Activated CD4-positive, CD25-positive, alpha-beta regulatory T cell (primary cell): ENCODE data around the gene MAP4K4.
"Not testable (repeated sequence)": the region's sequence is repeated elsewhere in the genome, so short reads cannot be mapped to it uniquely, and the experiment has no call there.

ENCODE experiments used
- DNase-seq, 4 experiments: peaks; one replicate each; lab custom pipeline; 2025; lab: John Stamatoyannopoulos, UW

The MAP4K4 gene

DNA sequence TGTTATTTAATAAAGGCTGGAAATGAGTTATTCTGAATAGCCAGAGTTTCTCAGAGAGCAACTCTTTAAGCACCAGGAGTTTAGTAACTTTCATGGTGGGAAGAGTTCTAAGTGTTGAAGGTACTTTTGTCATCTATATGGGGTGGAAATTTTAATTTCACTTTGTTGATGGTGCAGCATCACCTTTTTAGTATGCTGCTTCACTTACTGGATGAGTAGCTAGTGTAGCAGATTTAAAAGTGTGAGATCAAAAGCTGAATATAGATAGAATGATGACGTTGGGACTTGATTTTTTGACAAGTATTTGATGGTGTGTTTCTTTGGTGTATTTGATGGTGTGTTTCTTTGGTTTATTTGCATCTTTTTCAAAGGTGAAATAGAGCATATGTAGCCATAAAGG, 47.3 kb downstream of the MAP4K4 start:
- no peak for DNase-seq

DNA sequence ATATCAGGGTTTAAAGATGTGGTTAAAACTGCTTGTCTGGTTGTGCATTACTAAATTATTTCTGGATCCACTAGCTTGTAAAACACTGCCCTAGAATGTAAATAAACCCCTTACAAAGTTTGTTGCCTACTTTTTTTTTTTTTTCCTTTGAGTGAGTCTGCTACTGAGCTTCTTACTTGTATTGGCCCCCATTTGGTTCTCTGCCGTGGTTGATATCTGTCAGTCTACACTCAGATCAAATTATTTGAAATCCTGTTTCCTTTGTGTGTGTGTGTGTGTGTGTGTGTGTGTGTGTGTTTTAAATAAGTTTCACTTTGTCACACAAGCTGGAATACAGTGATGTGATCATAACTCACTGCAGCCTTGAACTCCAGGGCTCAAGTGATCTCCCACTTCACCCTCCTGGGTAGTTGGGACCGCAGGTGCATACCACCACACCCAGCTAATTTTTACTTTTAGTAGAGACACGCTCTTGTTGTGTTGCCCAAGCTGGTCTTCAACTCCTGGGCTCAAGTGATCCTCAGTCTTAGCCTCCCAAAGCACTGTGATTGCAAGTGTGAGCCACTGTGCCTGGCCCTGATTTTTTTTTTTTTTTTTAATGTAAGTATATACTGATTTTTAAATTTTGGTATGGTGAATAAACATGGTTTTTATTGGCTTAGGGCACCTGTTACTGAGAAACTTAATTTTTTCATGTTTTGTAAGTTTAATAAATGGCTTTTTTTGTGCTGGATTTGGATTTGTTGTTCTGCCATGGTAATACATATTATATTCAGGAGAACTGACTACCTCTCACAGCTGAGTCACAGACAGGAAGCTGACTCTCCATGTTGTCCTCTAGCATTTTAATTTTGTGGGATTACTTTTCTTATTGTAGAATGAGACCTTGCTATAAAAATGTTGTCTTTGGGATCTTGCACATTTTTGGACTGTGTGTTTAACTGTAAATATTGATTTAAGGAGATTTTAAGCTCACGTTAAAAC, 48.5 kb downstream of the MAP4K4 start:
- DNase-seq: no peak

DNA sequence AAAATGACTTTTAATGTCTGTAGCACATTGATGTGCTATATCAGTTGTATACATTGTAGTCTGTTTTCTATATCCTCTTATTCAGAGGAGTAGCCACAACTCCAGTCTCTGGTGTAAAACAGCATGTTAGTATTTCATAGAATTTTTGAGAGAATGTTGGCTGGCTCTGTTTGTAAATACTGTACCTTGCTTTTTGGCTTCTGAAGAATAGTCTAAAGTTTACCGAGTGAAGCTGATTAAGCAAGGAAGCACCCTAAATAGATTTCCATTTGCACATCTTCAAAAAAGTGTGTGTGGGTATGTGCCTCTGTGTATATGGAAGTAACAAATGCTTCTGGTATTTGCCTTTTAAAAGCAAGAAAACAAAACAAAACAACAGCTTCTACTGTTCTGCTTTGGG, 50.5 kb downstream of the MAP4K4 start:
- no peak for DNase-seq

DNA sequence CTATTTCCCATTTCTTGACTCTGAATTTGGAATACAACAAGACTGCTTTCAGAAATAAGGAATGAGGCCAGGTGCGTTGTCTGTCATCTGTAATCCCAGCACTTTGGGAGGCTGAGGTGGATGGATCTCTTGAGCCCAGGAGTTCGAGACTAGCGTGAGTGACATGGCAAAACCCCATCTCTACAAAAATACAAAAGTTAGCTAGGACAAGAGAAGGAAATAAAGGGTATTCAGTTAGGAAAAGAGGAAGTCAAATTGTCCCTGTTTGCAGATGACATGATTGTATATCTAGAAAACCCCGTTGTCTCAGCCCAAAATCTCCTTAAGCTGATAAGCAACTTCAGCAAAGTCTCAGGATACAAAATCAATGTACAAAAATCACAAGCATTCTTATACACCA, 51.0 kb downstream of the MAP4K4 start:
- not testable (repeated sequence) for DNase-seq

DNA sequence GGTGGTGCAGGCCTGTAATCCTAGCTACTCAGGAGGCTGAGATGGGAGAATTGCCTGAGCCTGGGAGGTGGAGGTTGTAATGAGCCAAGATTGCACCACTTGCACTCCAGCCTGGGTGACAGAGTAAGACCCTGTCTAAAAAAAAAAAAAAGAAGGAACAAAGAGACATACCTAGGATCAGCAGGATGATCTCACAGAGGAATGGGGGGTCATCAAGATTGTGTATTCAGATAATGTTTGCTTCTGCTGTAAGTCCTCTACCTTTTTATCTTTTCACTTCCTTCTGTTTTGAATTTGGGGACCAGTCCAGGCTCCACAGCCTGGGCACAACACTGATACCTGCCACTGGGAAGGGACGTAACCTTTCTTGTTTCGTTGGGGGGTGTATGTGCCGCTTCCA, 53.2 kb downstream of the MAP4K4 start:
- DNase-seq: no peak

DNA sequence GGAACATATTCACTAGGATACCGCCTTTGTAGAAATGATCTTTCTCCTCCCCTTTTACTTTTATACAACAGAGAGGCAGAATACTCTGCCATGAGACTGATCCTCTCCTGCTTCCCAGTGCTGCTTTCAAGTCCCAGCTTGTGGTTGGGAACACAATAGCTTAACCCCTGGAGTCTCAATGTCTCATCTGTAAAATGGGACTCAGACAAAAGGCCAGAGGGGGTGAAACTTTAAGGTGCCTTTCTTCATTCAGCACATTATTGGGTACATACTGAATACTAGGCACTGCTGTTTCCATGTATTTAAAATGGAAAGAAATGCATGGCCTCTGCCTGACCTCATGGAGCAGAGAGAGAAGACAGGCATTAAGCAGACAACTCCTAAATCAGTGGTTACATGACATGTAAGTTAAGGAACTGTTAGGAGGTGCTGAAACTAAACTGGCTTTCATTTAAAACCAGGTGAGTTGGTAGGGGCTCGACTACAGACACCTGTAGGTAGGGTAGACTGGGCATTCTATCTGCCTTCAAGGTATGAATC, 53.8 kb downstream of the MAP4K4 start:
- DNase-seq: no peak

DNA sequence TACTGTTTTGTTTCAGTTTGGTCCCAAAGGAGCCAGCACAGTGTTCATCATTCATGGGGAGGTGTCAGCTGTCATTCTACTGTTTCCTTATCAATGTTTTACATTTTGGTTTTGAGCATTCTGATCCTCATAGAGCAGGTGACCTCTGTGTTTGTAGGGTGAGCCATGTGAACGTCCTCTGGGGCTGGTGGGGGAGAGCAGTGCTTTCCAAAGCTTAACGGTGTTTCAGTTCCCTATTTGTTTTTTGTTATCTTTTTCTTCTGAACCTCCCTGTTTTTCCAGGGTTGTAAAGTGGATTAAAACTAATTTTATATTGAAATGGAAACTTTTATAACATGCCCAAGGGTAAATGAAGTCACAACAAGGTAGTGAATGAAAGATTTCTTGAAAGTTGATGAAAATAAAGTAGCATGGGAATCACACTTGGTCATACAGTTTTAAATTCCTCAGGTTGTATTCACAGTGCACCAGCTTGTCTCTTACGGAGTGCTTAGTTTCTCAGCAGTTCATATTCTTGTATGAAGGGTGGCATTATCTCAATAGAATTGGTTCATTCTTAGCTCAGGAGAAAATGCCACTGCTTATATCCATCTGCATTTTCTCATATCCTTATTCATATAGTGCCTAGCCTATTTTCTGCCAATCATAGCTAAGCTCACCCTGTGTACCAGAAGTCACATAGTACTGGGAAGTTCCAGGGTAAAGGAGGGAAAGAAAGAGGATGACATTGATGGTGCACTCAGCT, 54.5 kb downstream of the MAP4K4 start:
- DNase-seq: no peak

DNA sequence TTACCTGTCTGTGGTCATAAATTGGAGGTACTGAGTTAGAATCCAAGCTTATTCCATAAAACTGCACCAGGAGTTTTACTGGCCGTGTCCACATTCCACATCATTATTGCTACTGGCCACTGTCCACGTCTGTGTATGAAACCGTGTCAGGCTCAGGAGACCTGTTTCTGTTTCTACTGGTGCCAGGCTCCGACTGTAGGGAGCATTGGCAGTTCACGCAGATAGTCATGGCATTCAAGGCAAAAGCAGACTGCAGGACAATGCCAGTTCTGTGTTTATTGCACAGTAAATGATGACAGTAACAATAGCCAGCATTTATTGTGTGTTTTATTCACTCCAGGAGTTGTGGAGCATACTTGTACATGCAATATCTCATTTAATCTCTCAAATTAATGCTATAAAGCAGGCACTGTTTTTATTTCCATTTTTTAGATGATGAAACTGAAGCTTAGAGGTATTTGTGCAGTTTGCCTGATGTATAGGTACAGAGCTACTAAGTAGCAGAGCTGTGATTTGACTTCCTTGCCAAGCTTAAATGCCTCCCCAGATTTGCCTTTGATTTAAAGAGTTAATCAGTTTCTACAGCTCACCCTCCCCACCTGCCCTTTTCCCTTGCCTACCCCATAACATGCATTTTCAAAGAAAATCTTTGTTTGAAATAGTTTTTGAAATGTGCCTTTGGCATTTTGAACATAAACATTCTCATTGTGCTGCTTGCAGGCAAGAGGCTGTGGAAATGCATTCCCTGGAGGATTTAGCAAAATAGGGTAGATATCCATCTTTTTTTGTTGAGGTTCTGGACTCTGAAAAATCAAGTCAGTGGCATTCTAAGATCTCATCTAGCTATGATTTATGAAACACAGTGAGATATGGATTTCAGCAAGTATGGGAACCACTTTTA, 55.5 kb downstream of the MAP4K4 start:
- DNase-seq: no peak

DNA sequence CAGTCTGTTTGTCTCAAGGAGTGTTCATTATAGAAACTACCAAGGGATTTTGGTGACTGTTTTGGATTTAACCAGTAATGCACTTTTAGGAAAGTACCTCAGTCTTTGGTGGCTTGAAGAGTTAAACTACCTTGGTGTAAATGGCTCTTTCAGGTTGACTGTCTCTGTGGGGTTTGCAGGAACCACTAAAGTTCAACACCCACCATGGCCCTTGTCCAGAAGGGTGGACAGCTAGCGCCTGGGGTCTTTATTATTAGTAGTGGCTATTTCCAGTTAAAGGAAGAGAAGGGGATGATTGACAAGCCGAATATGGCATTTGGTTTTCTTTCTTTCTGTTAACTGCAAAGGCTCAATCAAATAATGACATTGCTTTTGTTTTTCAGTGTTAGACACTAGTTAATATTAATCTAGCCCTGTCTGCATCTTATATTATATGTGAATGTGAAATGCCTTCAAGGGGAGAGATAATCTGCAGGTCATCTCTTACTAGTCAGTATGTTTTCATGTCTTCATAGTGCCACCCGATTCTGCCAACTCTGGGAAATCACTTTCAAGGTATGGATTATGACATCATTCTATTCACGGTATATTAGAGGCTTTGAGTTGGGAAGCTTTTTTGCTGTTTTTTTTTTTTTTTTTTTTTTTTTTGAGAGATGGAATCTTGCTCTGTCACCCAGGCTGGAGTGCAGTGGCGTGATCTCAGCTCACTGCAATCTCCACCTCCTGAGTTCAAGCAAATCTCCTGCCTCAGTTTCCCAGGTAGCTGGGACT, 56.4 kb downstream of the MAP4K4 start:
- no peak for DNase-seq

DNA sequence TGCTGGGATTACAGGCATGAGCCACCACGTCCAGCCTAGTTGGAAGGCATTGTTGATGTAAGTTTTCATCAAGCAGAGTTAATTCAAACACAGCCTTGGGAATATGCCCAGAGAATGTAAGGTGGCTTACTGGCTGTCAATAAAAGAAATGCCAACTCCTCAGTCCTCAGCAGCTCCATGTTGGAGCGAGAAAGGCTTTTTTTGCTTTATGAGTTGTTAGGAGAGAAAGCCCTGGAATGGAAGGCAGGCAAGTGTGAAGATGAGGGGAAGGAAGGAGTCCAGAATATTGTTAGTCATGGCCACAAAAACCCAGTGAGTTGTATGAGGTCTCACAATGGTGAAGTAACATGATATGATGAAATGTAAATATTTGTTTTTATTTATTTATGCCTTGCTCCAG, 57.1 kb downstream of the MAP4K4 start:
- no peak for DNase-seq

DNA sequence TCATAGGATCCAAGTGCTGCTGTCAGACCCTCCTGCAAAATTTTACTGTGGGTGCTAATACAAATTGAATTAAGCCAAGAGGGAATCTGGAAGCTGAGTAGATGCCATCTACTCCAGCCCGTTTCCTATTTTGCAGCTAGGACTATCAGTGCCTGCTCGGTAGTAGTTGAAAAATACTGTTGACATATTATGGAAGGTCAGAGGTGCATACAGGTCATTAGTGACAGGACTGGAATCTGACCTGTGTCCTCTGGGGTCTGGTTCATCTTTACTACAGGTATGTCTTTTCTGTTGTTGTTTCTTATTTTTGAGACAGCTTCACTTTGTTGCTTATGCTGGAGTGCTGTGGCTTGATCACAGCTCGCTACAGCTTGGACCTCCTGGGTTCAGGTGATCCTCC, 58.8 kb downstream of the MAP4K4 start:
- DNase-seq: no peak

DNA sequence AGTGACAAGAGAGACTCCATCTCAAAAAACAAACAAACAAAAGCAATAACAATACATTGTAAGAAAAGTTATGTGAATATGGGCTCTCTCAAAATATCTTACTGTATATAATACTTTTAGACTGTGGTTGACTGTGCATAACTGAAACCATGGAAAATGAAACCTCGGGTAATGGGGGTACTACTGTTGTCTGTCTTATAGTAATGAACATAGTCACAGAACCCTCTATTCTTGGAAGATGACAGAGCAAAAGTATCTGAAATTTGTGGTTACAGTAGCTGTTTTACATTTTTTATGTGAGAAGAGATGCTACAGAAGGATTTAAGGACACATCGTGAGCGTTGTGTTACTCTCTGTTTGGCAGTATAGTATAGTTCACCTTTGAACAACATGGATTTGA, 60.5 kb downstream of the MAP4K4 start:
- no peak for DNase-seq

DNA sequence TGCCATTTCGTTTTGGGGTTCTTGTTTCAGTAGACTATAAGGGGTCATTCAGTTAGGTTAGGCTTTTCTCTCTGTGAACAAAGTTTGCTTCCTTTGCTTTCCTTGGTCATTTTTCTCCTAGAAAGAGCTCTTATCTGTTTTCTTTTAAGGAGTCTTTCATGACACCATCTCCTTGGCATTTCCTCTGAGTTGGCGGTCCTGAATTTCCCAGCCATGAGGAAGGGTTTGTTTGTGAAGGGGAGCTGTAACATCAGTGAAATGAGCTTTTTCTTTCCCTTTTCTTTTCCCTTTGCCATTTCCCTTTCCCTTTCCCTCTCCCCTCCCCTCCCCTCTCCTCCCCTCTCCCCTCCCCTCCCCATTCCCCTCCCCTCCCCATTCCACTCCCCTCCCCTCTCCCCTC, 61.7 kb downstream of the MAP4K4 start:
- DNase-seq: no peak

DNA sequence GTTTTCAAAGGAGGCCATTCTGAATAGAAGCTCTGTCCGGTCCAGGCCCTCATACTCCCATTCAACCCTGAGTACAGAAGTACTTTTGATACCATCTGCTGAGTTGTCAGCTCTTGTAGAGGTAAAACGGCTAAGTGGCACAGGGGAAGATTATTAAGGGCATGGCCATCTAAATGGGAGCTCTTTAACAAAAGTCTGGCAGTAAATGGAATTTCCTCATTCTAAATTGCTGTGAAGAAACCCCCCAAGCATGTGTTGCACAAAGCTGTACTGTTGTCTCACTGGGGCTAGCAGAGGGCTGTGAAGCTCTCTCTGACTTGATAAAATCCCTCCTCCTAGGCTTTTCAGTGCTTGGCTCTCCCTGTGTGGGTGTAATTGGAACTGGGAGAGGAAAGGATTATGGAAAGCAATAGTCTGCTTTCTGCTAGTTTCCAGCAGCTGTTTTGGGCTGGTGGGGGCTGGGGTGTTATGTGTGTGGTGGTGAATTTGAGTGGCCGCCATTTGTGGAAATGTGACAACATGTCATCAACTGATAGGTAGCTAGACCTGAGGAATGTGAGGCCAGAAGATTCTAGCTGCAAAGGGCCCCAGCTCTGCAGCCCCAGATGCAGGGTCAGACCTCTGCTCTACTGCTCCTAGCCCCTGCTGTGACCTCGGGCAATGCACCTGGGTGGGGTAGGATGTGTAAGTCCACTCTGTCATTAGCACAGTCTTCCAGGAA, 65.1 kb downstream of the MAP4K4 start:
- DNase-seq: no peak

DNA sequence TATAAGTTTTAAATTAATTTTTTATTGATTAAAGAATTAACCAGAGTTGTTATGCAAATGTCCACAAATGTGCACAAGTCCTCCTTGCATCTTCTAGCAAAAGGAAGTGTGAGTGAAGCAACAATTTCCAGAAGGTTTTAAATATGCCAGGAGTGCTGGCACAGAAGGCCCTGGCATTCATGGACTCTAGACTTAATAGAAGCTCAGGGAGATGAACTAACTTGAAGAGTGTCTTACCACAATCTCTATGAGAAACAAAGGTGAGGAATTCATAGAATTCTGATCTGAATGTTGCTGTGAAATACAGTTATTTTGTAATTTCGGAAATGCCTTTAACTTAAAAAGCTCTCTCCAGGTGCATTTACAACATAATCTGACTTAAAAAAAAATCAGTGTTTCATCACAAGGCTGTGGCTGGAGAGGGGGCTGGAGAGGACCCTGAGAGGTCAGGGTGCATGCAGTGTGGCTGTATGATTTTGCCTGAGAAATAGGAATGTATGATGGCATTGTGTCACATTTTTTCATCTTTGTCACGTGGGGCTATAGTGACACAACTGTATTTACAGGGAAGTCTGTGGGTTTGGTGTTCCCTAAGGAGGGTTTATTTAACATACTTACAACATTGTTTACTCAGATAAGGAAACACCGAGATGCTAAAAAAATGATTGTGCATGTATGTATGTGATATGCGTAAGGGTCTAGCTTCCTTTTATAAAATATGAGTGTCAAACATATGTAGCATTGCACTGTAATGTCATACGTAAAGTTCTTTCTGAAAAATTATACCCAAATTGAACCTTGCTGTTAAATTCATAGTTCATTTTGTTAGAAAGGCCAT, 66.2 kb downstream of the MAP4K4 start:
- DNase-seq: no peak

DNA sequence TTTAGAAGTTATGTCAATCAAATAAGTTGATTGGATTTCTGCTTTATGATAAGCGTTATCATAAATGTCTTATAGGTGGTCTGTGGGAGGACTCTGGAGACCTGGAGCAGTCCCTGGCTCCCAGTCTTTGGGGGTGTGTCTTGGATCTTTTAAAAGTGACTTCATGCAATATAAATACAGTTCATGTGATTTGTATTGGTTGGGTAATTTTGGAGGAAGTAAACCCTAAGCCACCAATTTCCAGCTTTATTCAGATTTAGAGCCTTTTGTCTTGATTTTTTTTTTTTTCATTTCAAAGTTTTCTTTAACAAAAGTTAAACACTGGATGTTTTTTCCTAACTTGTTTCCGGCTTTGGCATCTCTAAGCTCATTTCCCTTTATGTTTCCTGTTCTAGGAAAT, 68.8 kb downstream of the MAP4K4 start:
- no peak for DNase-seq

DNA sequence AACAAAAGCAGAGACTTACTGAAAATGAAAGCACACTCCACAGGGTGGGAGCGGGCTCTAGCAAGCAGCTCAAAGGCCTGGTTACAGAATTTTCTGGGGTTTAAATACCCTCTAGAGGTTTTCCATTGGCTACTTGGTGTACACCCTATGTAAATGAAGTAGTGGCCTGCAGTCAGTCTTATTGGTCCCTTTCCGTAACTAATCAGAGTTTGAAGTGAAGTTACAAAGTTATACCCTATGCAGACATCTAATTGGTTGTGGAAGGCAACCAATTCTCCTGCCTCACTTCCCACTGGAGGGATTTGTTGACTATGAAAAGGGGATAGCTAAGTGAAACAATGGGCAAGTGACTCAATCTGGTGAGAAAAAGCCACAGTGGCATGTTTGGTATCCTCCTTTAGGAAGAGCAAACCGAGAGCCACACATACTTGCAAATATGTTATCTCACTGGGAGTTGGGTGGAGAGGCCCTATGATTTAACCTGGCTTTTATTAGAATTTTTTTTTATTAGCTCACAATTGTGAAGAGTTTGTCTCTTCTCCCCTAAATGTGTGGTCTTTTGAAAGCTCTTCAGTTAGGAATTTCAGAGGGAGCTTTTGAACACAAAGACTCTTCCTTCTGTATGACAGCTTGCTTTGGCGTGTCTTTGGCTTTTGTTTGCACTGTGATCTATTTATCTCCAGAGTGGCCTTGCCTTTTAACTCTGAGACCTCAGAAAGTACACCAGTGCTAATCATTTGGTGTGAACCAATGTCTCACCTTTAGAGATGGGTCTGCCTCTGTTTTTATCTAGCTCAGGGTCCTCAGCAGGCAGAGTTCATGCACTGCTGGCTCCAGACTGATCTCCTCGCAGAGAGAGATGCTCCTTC, 69.6 kb downstream of the MAP4K4 start:
- DNase-seq: no peak

DNA sequence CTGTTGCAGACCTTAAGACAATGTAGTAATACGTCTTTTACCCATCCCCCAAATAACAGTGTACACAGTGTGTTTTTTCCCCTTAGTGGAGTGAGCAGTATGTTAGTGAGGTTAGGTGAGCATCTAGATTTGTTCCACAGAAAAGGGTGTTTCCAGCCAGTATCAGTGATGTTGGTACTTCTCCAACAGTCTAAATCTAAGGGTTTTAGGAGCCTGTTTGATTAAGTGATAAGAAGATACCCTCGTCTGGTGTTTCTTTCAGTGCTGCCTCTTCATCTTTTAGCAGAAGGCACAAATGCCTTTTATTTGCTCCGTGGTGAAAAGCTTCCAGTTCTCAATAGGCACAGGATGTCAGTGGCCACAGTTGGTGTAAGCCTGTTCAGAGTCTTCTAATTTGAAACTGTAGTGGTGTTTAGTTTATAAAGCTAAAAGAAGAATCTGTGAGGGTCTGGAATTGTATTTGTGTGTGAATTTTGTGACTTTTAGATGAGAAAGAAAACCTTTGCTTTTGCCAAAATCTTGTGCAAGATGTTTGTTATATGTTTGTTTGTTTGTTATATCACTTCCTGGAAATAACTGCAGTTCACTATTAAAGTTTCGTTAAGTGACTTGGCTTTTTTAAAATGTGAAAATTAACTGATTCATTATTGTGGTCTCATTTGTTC, 71.2 kb downstream of the MAP4K4 start:
- no peak for DNase-seq
